Measurements from ENCODE around the gene KSR1. TPM values are rescaled to one million over a fixed set of nuclear protein-coding genes. Genes with fewer than 3 reads are reported as not detected.
"Not testable (repeated sequence)": the region's sequence is repeated elsewhere in the genome, so short reads cannot be mapped to it uniquely, and the experiment has no call there.

KSR1 gene
- total RNA-seq, 2 donors from 2014 or later = 36.7 to 46.7 TPM

DNA sequence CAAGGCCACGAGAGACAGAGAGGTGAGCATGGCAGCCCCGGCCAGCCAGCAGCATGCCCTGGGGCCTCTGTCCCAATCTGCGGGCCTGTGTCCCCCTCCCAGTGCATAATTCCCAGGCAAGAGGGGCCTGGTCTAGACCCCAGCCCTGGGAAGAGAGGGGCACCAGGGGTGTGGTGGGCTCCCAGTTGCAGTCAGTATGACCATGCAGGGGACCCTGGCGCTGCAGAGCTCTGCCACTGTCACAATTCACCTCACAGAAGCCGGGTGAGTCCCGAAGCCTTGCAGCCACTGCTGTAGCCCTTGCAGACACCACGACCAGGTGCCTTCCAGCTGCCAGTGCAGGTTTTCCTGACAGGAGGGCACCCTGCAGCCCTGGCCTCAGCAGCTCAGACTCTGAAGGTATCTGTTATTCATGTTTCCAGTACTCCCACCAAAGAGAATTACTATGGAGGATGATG lies 25.8 kb upstream of the KSR1 start:
- H3K36me3 Mint-ChIP-seq (ENCODE audit: low read depth) = no peaks in the 10 kb centered on the region
- no peaks in the 10 kb centered on the region for H3K4me1 Mint-ChIP-seq
- DNase-seq = no peak
- peaks cover 5% of the 10 kb centered on the region for H3K27me3 Mint-ChIP-seq
- no peak for ATAC-seq
- no peak overlapping the region for H3K27ac Mint-ChIP-seq
- H3K4me3 Mint-ChIP-seq = no peak overlapping the region
- no peaks in the 10 kb centered on the region for H3K9me3 ChIP-seq (ENCODE audit: control insufficient read depth, low read length, poor library complexity, severe bottlenecking)

DNA sequence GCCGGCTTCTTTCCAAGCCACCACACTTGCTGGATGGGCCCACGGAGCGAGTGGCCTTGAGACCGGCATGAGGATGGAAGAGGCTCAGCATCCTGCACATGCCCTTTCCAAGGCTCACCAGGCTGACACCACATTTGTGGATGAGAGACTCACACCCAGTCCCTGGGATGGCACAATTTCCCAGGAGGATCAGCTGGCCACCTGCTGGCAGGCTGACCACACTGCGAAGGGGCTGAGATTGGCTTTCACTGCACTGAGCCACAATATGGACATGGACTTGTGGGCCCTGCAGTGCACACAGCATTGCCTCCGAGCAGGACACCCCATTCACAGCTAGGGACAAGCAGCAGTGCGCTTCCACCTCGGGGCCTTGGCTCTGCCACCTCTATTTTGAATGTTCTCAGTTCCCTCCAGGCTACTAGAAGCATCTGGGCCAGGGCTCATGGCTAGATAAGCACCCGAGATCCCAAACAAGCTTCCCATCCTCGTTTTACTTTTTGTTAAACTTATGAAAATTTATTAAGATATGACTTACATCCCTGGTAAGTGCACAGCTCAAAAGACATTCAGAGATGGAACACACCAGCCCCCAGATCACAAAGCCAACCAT lies 25.3 kb upstream of the KSR1 start:
- H3K27ac Mint-ChIP-seq = no peak overlapping the region
- no peaks in the 10 kb centered on the region for H3K9me3 ChIP-seq (ENCODE audit: control insufficient read depth, low read length, poor library complexity, severe bottlenecking)
- no peaks in the 10 kb centered on the region for H3K36me3 Mint-ChIP-seq (ENCODE audit: low read depth)
- H3K4me3 Mint-ChIP-seq = no peak overlapping the region
- peaks cover 5% of the 10 kb centered on the region for H3K27me3 Mint-ChIP-seq
- no peak for DNase-seq
- no peak for ATAC-seq
- no peaks in the 10 kb centered on the region for H3K4me1 Mint-ChIP-seq

- H3K36me3 Mint-ChIP-seq (ENCODE audit: low read depth) = no peaks in the 10 kb centered on the region
- no peak overlapping the region for H3K4me3 Mint-ChIP-seq
- DNase-seq (no peak), ATAC-seq (no peak)
- H3K27ac Mint-ChIP-seq = no peak overlapping the region
- peaks cover 5% of the 10 kb centered on the region for H3K27me3 Mint-ChIP-seq
- no peaks in the 10 kb centered on the region for H3K4me1 Mint-ChIP-seq
- H3K9me3 ChIP-seq (ENCODE audit: control insufficient read depth, low read length, poor library complexity, severe bottlenecking) = no peaks in the 10 kb centered on the region
Observed at GRCh38 chr17:27433521-27433920, 22.7 kb upstream of the KSR1 start.

- ATAC-seq; H3K27ac Mint-ChIP-seq; H3K36me3 Mint-ChIP-seq (ENCODE audit: low read depth): not testable (repeated sequence)
Observed at GRCh38 chr17:27435431-27436070, 20.7 kb upstream of the KSR1 start.

GRCh38 chr17:27438348-27438998 lies 17.8 kb upstream of the KSR1 start:
- no peak for DNase-seq
- peaks cover 2% of the 10 kb centered on the region for H3K4me1 Mint-ChIP-seq

More at GRCh38 chr17:27435431-27436070, 20.7 kb upstream of the KSR1 start:
- not testable (repeated sequence) for H3K4me3 Mint-ChIP-seq; H3K27me3 Mint-ChIP-seq; H3K4me1 Mint-ChIP-seq; DNase-seq; H3K9me3 ChIP-seq (ENCODE audit: control insufficient read depth, low read length, poor library complexity, severe bottlenecking)

GRCh38 chr17:27439342-27439741 lies 16.9 kb upstream of the KSR1 start:
- H3K9me3 ChIP-seq (ENCODE audit: control insufficient read depth, low read length, poor library complexity, severe bottlenecking) = no peaks in the 10 kb centered on the region
- ATAC-seq (no peak), DNase-seq (no peak)
- peaks cover 2% of the 10 kb centered on the region for H3K36me3 Mint-ChIP-seq (ENCODE audit: low read depth)
- H3K27ac Mint-ChIP-seq = no peak overlapping the region
- H3K27me3 Mint-ChIP-seq = no peaks in the 10 kb centered on the region
- no peak overlapping the region for H3K4me3 Mint-ChIP-seq
- peaks cover 2% of the 10 kb centered on the region for H3K4me1 Mint-ChIP-seq

More at GRCh38 chr17:27438348-27438998, 17.8 kb upstream of the KSR1 start:
- H3K36me3 Mint-ChIP-seq (ENCODE audit: low read depth) = peaks cover 2% of the 10 kb centered on the region
- no peaks in the 10 kb centered on the region for H3K27me3 Mint-ChIP-seq
- ATAC-seq = no peak
- H3K4me3 Mint-ChIP-seq = no peak overlapping the region
- H3K9me3 ChIP-seq (ENCODE audit: control insufficient read depth, low read length, poor library complexity, severe bottlenecking) = no peaks in the 10 kb centered on the region
- no peak overlapping the region for H3K27ac Mint-ChIP-seq

DNA sequence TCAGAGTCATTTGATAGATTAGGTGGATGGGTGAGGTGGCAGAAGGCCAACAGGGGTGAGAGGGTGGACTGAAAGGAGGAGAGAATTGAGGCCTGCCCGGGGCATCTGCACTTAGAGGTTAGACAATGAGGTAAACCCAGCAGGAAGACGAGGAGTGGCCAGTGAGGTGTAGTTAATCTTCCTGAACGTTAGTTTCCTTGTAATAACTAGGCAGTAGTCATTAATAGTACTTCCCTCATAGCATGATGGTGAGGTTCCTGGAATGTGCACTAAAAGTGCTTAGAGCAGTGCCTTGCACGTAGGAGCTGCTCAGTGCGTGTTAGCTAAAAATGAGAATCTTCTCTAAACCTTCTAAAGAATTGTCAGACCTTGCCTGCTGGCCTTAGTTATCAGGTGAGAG lies 13.5 kb upstream of the KSR1 start:
- H3K4me3 Mint-ChIP-seq = no peak overlapping the region
- ATAC-seq (no peak), DNase-seq (no peak)
- peaks cover 2% of the 10 kb centered on the region for H3K4me1 Mint-ChIP-seq
- H3K27me3 Mint-ChIP-seq = no peaks in the 10 kb centered on the region
- H3K36me3 Mint-ChIP-seq (ENCODE audit: low read depth) = peaks cover 2% of the 10 kb centered on the region
- H3K27ac Mint-ChIP-seq = no peak overlapping the region
- no peaks in the 10 kb centered on the region for H3K9me3 ChIP-seq (ENCODE audit: control insufficient read depth, low read length, poor library complexity, severe bottlenecking)

GRCh38 chr17:27443491-27443890 lies 12.8 kb upstream of the KSR1 start:
- DNase-seq (no peak), ATAC-seq (no peak)
- Mint-ChIP-seq H3K4me3 (no peak overlapping the region), H3K27me3 (no peaks in the 10 kb centered on the region), H3K4me1 (peaks cover 2% of the 10 kb centered on the region), H3K36me3 (ENCODE audit: low read depth) (peaks cover 2% of the 10 kb centered on the region), H3K27ac (no peak overlapping the region)
- no peaks in the 10 kb centered on the region for H3K9me3 ChIP-seq (ENCODE audit: control insufficient read depth, low read length, poor library complexity, severe bottlenecking)

- no peaks in the 10 kb centered on the region for H3K27me3 Mint-ChIP-seq
- ATAC-seq = no peak
- H3K4me3 Mint-ChIP-seq = no peak overlapping the region
- no peaks in the 10 kb centered on the region for H3K9me3 ChIP-seq (ENCODE audit: control insufficient read depth, low read length, poor library complexity, severe bottlenecking)
- no peaks in the 10 kb centered on the region for H3K4me1 Mint-ChIP-seq
- no peak for DNase-seq
- H3K36me3 Mint-ChIP-seq (ENCODE audit: low read depth) = peaks cover 2% of the 10 kb centered on the region
- no peak overlapping the region for H3K27ac Mint-ChIP-seq
Observed at GRCh38 chr17:27445971-27446370, 10.3 kb upstream of the KSR1 start.

DNA sequence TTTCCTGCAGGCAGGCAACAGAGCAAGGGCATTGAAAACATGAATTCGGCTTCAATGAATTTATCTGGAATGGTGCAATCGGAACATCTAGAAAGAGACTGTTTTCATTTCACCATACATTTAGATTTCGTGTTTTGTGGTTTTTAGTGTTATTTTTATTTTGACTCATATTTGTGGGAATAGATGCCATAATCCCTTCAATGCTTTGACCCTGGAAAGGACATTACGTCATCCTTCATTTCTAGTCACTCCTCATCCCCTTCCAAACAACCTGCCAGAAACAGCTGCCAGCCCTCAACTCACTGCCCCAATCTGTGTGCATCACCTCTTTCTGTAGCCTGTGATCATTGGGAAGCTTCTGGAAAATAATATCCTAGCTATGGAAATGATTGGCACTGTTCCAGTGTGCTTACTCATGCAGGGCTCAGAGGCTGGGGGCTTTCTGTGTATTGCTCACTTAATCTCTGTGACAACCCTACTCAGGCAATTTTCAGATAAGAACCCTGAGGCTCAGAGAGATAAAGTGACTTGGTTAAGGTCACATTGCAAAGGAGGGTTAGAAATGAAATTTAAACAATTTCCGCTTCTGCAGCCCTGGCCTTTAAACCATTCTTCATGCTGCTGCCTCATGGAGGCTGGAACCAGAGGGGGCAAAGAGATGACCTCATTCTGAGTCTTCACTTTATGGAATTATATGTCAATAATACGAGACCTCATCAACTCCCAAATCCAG lies 9.5 kb upstream of the KSR1 start:
- Mint-ChIP-seq H3K4me1 (no peaks in the 10 kb centered on the region), H3K27ac (no peak overlapping the region), H3K4me3 (no peak overlapping the region), H3K27me3 (no peaks in the 10 kb centered on the region), H3K36me3 (ENCODE audit: low read depth) (peaks cover 2% of the 10 kb centered on the region)
- ATAC-seq (no peak), DNase-seq (no peak)
- H3K9me3 ChIP-seq (ENCODE audit: control insufficient read depth, low read length, poor library complexity, severe bottlenecking) = no peaks in the 10 kb centered on the region

- not testable (repeated sequence) for H3K4me1 Mint-ChIP-seq; H3K36me3 Mint-ChIP-seq (ENCODE audit: low read depth); H3K9me3 ChIP-seq (ENCODE audit: control insufficient read depth, low read length, poor library complexity, severe bottlenecking); H3K4me3 Mint-ChIP-seq; ATAC-seq; H3K27ac Mint-ChIP-seq; DNase-seq; H3K27me3 Mint-ChIP-seq
Observed at GRCh38 chr17:27448534-27448933, 7.7 kb upstream of the KSR1 start.

DNA sequence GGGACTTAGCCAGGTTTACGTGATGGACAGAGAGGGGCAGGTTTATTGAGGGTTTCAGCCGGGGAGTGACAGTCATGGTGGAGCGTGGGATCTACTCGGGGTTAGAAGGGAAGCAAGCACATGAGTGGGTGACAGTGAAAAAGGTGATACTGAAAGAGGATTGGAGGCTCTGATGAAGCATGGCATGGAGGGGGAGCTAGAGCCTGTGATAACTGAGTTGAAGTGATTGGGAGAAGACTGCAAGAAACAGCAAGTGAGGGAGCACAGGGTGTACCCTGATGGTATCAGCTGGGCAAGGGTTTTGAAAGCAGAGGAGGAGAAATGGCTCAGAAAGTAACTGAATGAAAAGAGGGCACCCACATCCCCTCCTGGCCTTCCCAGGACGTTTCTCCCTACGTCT lies 6.7 kb upstream of the KSR1 start:
- ATAC-seq (no peak), DNase-seq (no peak)
- Mint-ChIP-seq H3K36me3 (ENCODE audit: low read depth) (no peaks in the 10 kb centered on the region), H3K4me3 (no peak overlapping the region), H3K27me3 (no peaks in the 10 kb centered on the region), H3K27ac (no peak overlapping the region), H3K4me1 (peaks cover 3% of the 10 kb centered on the region)
- H3K9me3 ChIP-seq (ENCODE audit: control insufficient read depth, low read length, poor library complexity, severe bottlenecking) = no peaks in the 10 kb centered on the region

- Mint-ChIP-seq H3K27me3 (no peaks in the 10 kb centered on the region), H3K27ac (no peak overlapping the region), H3K4me3 (no peak overlapping the region), H3K36me3 (ENCODE audit: low read depth) (no peaks in the 10 kb centered on the region), H3K4me1 (peaks cover 4% of the 10 kb centered on the region)
- no peaks in the 10 kb centered on the region for H3K9me3 ChIP-seq (ENCODE audit: control insufficient read depth, low read length, poor library complexity, severe bottlenecking)
- ATAC-seq (no peak), DNase-seq (no peak)
Observed at GRCh38 chr17:27449988-27450387, 6.3 kb upstream of the KSR1 start.
